Endodermal cell (in vitro differentiated cells): ENCODE results near the gene ELMO1. TPM values are rescaled to one million over a fixed set of nuclear protein-coding genes. Genes with fewer than 3 reads are reported as not detected.

Source experiments
- DNase-seq: peaks from one replicate; pipeline ENCODE4 v3.0.0-alpha.2; 2017
- H3K27ac ChIP-seq: 2 replicates; pipeline ENCODE4 v1.5.1; 2013; ENCODE audit warnings: mild to moderate bottlenecking, low read depth, low read length, moderate library complexity
- H3K27me3 ChIP-seq: 2 replicates; pipeline ENCODE4 v1.6.1; 2013; ENCODE audit warnings: mild to moderate bottlenecking, low read length, moderate library complexity; ENCODE audit not compliant: insufficient read depth, control insufficient read depth, poor library complexity, severe bottlenecking
- H3K36me3 ChIP-seq: 2 replicates; pipeline ENCODE4 v1.7.0; 2013; ENCODE audit warnings: mild to moderate bottlenecking, low read length, moderate library complexity; ENCODE audit not compliant: control insufficient read depth, insufficient read depth
- H3K4me1 ChIP-seq: one replicate; pipeline ENCODE4 v1.7.0; 2013; ENCODE audit warnings: low read length; ENCODE audit not compliant: control insufficient read depth, insufficient read depth
- H3K4me3 ChIP-seq: 2 replicates; pipeline ENCODE4 v1.5.1; 2013; ENCODE audit warnings: mild to moderate bottlenecking, low read length, moderate library complexity
- H3K9ac ChIP-seq: 2 replicates; pipeline ENCODE4 v1.6.1; 2013; ENCODE audit warnings: mild to moderate bottlenecking, low read length, moderate library complexity; ENCODE audit not compliant: poor library complexity, severe bottlenecking; ENCODE audit errors: extremely low read depth
- H3K9me3 ChIP-seq: 2 replicates; pipeline ENCODE4 v1.6.1; 2013; ENCODE audit warnings: mild to moderate bottlenecking, low read length, moderate library complexity; ENCODE audit not compliant: control insufficient read depth
- H3K27ac Mint-ChIP-seq: 2 replicates; pipeline ENCODE4 v1.8.0; 2020; ENCODE audit warnings: mixed read lengths
- H3K27me3 Mint-ChIP-seq: 2 replicates; pipeline ENCODE4 v1.8.0; 2021; ENCODE audit warnings: mild to moderate bottlenecking, mixed read lengths; ENCODE audit not compliant: insufficient read depth
- H3K36me3 Mint-ChIP-seq: 2 replicates; pipeline ENCODE4 v1.8.0; 2020; ENCODE audit warnings: low read depth, mixed read lengths
- H3K4me1 Mint-ChIP-seq: 2 replicates; pipeline ENCODE4 v1.8.0; 2020; ENCODE audit warnings: mixed read lengths
- H3K4me3 Mint-ChIP-seq: 2 replicates; pipeline ENCODE4 v1.8.0; 2020; ENCODE audit warnings: mild to moderate bottlenecking, moderate library complexity, mixed read lengths
- H3K9me3 Mint-ChIP-seq: 2 replicates; pipeline ENCODE4 v1.8.0; 2020; ENCODE audit warnings: mild to moderate bottlenecking, mixed read lengths
- WGBS, 2 experiments: methylation state at CpG; one replicate each; pipeline versions ENCODE4 v1.1.5 to v1.1.7; 2013; ENCODE audit warnings: missing lambda C conversion rate in 2 of 2, mixed read lengths in 1 of 2; ENCODE audit not compliant: insufficient coverage in 1 of 2, insufficient read length in 1 of 2; 5-methylcytosine and 5-hydroxymethylcytosine counted together
- total RNA-seq, 2 donors: library from RNA; stranded (reverse); fragmentation: NEBNext Ultra II Directional in 1 of 2; extraction: Animal tissue kit (Norgen Biotek cat#: 25700) in 1 of 2; gene quantifications; 2 replicates in 1 of 2; 3 replicates in 1 of 2; pipeline ENCODE4 v1.2.1, GENCODE V29; 2021
- TF ChIP-seq, protein P1 (sequence below): fragments of 200-600 bp; sonication (generic); conservative IDR thresholded peaks from 2 replicates; pipeline ENCODE4 v1.5.0; 2021; ENCODE audit warnings: antibody characterized with exemption, mild to moderate bottlenecking

ELMO1 gene
- total RNA-seq, 2 donors from 2014 or later, result 120 to 131 TPM

GRCh38 chr7:37074370-37074769 is 374.3 kb downstream of the ELMO1 start:
- no peaks in the 10 kb centered on the region for H3K27me3 Mint-ChIP-seq
- Histone ChIP-seq H3K9me3 (no peaks in the 10 kb centered on the region), H3K27ac (no peak overlapping the region), H3K9ac (no peak overlapping the region), H3K4me3 (no peak overlapping the region), H3K36me3 (peaks cover 4% of the 10 kb centered on the region), H3K27me3 (no peaks in the 10 kb centered on the region), H3K4me1 (no peaks in the 10 kb centered on the region)
- peaks cover 2% of the 10 kb centered on the region for H3K4me1 Mint-ChIP-seq
- TF ChIP-seq, protein P1, sequence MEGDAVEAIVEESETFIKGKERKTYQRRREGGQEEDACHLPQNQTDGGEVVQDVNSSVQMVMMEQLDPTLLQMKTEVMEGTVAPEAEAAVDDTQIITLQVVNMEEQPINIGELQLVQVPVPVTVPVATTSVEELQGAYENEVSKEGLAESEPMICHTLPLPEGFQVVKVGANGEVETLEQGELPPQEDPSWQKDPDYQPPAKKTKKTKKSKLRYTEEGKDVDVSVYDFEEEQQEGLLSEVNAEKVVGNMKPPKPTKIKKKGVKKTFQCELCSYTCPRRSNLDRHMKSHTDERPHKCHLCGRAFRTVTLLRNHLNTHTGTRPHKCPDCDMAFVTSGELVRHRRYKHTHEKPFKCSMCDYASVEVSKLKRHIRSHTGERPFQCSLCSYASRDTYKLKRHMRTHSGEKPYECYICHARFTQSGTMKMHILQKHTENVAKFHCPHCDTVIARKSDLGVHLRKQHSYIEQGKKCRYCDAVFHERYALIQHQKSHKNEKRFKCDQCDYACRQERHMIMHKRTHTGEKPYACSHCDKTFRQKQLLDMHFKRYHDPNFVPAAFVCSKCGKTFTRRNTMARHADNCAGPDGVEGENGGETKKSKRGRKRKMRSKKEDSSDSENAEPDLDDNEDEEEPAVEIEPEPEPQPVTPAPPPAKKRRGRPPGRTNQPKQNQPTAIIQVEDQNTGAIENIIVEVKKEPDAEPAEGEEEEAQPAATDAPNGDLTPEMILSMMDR, result no peak
- H3K27ac Mint-ChIP-seq, result no peak overlapping the region
- no peak for DNase-seq
- H3K9me3 Mint-ChIP-seq, result no peaks in the 10 kb centered on the region
- peaks cover 18% of the 10 kb centered on the region for H3K36me3 Mint-ChIP-seq
- no peak overlapping the region for H3K4me3 Mint-ChIP-seq
- WGBS, 2 experiments, result 95 to 100% methylated on average over 2 to 4 of the region's 4 CpGs

DNA sequence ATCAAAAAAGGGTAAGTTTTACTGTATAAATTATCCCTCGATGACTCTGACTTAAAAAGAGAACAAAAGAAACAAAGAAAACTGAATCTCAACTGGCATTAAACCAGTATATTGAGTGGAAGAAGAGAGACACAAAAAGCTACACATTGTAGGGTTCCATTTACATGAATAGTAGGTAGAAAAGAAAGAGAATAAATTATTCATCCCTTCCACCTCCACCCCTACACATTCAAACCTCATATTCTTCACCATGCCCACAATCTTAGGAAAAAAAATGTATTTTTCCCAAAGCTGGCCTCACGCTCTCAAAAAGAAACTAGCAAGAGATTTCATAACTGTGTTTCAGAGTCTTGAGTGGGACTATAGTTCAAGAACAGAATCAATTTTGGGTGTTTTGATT is 377.5 kb downstream of the ELMO1 start:
- Histone ChIP-seq H3K27ac (no peak overlapping the region), H3K9me3 (no peaks in the 10 kb centered on the region), H3K9ac (no peak overlapping the region), H3K36me3 (peaks cover 4% of the 10 kb centered on the region), H3K4me3 (no peak overlapping the region), H3K4me1 (no peaks in the 10 kb centered on the region), H3K27me3 (no peaks in the 10 kb centered on the region)
- no peaks in the 10 kb centered on the region for H3K9me3 Mint-ChIP-seq
- H3K36me3 Mint-ChIP-seq, result peaks cover 8% of the 10 kb centered on the region
- peaks cover 2% of the 10 kb centered on the region for H3K4me1 Mint-ChIP-seq
- no peak overlapping the region for H3K27ac Mint-ChIP-seq
- TF ChIP-seq, protein P1, result no peak
- no peaks in the 10 kb centered on the region for H3K27me3 Mint-ChIP-seq
- no peak for DNase-seq
- H3K4me3 Mint-ChIP-seq, result no peak overlapping the region
- 94 to 100% methylated on average over 1 to 2 of the region's 2 CpGs for WGBS, 2 experiments

DNA sequence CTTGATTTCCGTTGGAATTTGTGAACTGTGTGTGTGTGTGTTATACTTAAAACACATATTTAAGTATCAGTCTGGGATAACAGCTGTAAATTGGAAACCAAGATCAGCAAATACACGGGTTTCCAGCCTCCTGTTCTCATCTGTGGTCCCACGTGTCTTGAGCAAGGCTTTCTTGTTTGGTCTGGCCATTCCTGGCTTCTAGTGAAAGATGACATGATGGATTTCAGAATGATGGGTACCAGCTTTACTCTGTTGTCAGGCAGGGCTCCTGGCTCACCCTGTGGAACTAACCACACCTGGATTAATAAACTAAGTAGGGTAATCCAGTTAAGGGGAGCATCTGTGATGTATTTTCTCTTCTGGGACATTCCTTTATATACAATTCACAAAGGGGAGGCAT is 378.2 kb downstream of the ELMO1 start:
- Mint-ChIP-seq H3K4me3 (no peak overlapping the region), H3K4me1 (peaks cover 2% of the 10 kb centered on the region), H3K27me3 (no peaks in the 10 kb centered on the region), H3K36me3 (peaks cover 4% of the 10 kb centered on the region), H3K9me3 (no peaks in the 10 kb centered on the region), H3K27ac (no peak overlapping the region)
- DNase-seq, result no peak
- Histone ChIP-seq H3K9me3 (no peaks in the 10 kb centered on the region), H3K27ac (no peak overlapping the region), H3K4me3 (no peak overlapping the region), H3K9ac (no peak overlapping the region), H3K27me3 (no peaks in the 10 kb centered on the region), H3K36me3 (peaks cover 4% of the 10 kb centered on the region), H3K4me1 (no peaks in the 10 kb centered on the region)
- TF ChIP-seq, protein P1, result no peak
- 96 to 97% methylated on average over 2 to 3 of the region's 3 CpGs for WGBS, 2 experiments
